T-helper 1 cell treated with Interleukin-12 subunit alpha and Interleukin-12 subunit beta and Interleukin-4 antibody, amounts not matched to agents 30 μg/mL and 1 μg/mL, for 36 hours (primary cell): ENCODE results near the gene MORN4.
"Not testable (repeated sequence)": the region's sequence is repeated elsewhere in the genome, so short reads cannot be mapped to it uniquely, and the experiment has no call there.

ENCODE experiments used
- H3K27ac Mint-ChIP-seq: one replicate; pipeline ENCODE4 v1.8.0; 2021; ENCODE audit warnings: mild to moderate bottlenecking, mixed read lengths
- H3K27me3 Mint-ChIP-seq: one replicate; pipeline ENCODE4 v1.8.0; 2021; ENCODE audit warnings: low read depth, mixed read lengths
- H3K36me3 Mint-ChIP-seq: one replicate; pipeline ENCODE4 v1.8.0; 2021; ENCODE audit warnings: low read depth, mixed read lengths
- H3K4me1 Mint-ChIP-seq: one replicate; pipeline ENCODE4 v1.8.0; 2021; ENCODE audit warnings: low read depth, mixed read lengths
- H3K4me3 Mint-ChIP-seq: one replicate; pipeline ENCODE4 v1.8.0; 2021; ENCODE audit warnings: mild to moderate bottlenecking, moderate library complexity, mixed read lengths
- H3K9me3 Mint-ChIP-seq: one replicate; pipeline ENCODE4 v1.8.0; 2021; ENCODE audit warnings: mixed read lengths

The MORN4 gene

DNA sequence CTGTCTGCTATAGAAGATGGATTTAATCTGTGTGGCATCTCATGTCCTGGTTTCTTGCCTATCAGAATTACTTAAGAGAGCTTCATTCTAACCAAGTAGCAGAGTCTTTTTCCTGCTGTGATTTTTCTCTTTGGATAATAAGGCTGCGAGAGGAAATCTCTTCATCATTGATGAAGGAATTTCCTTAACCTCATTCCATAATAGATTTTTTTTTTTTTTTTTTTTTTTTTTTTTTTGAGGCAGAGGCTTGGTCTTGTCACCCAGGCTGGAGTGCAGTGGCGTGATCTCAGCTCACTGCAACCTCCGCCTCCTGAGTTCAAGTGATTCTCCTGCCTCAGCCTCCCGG lies 16.1 kb upstream of the MORN4 start:
- H3K9me3 Mint-ChIP-seq, H3K27me3 Mint-ChIP-seq, H3K4me3 Mint-ChIP-seq: not testable (repeated sequence)
- H3K4me1 Mint-ChIP-seq = peaks cover 14% of the 10 kb centered on the region
- peaks cover 16% of the 10 kb centered on the region for H3K36me3 Mint-ChIP-seq
- H3K27ac Mint-ChIP-seq = peak overlapping the region; percentile 79

DNA sequence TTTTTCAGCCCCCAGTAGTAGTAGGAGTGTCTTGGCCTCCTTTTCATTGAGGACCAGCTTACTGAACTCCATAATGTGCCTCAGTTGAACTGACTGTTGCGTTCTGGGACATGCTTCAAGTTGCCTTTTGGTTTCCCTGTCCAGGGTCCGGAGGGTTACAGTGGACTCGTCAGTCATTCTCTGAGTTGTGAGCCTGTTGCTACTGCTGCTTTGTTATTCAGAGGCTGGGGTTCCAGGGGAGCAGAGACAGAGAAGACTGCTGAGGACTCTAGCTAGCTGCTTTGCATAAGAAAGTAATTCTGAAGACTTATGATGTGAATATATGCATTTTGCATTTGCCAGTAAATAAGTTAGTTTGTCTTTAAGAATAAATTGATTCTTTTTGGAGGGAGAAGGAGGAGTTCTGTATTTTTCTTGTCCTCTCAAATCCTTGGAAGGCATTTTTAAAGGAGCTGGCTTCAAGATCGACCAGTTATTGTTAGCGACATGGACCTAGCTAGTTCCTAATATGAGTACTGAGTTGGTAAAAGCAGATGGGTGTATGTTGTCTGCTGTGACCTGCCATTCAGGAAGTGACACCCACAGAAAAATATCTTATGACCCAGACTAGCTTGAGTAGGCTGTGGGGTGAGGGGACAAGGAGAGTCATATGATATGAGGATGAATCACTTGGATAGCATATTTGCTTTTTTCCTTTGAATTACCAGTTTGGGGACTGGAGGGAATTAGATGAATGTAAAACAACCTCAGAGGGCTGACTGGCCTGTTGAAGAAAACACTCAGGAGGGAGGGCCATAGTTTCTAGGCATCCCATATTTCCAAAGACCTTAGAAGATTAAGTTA lies 15.5 kb upstream of the MORN4 start:
- Mint-ChIP-seq H3K4me1 (peaks cover 14% of the 10 kb centered on the region), H3K27me3 (no peaks in the 10 kb centered on the region), H3K4me3 (no peak overlapping the region), H3K27ac (peak overlapping the region; percentile 79), H3K36me3 (peaks cover 16% of the 10 kb centered on the region), H3K9me3 (no peaks in the 10 kb centered on the region)

DNA sequence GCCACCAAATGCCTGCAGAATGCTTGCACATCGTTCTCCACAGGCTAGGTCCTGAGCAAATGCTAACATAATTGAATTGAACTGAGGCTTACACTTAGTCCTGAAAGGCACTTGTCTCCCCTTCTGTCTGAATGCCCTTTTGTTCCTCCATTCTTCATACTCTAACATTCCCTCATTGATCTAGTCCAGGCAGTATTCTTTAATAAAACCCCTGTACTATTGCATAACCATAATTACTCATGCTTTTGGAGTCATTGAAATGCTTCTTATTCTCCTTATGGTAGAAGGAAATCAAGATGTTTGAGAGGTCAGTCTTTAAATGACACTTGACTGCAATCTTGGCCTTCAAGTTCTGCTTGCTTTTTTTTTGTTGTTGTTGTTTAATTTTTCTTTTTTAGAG lies 14.3 kb upstream of the MORN4 start:
- H3K36me3 Mint-ChIP-seq = peaks cover 8% of the 10 kb centered on the region
- no peak overlapping the region for H3K4me3 Mint-ChIP-seq
- H3K9me3 Mint-ChIP-seq = no peaks in the 10 kb centered on the region
- no peak overlapping the region for H3K27ac Mint-ChIP-seq
- peaks cover 20% of the 10 kb centered on the region for H3K4me1 Mint-ChIP-seq
- H3K27me3 Mint-ChIP-seq = no peaks in the 10 kb centered on the region

DNA sequence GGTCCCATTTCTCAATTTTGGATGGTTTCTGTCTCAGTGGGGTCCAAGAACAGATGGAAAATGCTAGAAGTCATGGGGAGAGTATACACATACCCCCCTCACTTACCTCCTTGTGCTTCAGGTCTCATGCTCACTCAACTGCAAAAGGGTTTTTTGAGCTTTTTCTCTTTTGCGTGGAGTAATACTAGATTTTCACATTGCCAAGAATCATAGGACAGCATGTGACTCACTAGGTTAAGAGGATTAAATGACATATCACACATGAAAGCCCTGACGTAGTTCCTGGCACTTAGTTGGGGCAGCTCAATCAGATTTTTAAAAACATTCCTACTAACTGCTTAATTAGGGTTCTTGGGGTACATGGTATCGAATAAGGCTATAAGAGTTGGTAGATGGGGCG lies 11.6 kb upstream of the MORN4 start:
- Mint-ChIP-seq H3K27ac (no peak overlapping the region), H3K4me1 (peaks cover 32% of the 10 kb centered on the region), H3K27me3 (no peaks in the 10 kb centered on the region), H3K36me3 (peaks cover 4% of the 10 kb centered on the region), H3K4me3 (no peak overlapping the region), H3K9me3 (no peaks in the 10 kb centered on the region)

DNA sequence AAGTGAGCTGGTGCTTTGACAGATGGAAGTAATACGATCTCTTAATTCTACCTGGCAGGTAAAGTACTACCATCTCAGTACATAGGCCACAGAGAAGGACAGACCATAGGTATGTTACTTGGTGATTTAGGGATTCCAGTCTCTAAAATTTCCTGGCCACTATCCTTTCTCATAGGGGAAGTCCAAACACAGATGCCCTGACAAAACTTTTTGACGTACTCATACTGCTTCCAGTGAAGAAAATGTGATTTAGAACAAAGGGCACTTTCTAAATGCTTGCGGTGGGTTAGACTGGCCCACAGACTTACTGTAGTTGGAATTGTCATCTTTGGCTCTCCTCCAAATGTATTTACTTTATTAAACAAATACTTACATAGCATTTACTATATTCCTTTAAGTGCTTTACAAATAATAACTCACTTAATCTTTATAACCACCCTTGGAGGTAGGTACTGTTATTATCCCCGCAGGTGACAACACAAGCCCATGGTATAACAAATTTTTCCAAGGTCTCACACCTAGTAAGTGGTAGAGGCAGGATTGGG lies 10.2 kb upstream of the MORN4 start:
- Mint-ChIP-seq H3K9me3 (no peaks in the 10 kb centered on the region), H3K36me3 (peaks cover 4% of the 10 kb centered on the region), H3K4me1 (peaks cover 24% of the 10 kb centered on the region), H3K27ac (no peak overlapping the region), H3K4me3 (peak overlapping the region; percentile 4), H3K27me3 (no peaks in the 10 kb centered on the region)

DNA sequence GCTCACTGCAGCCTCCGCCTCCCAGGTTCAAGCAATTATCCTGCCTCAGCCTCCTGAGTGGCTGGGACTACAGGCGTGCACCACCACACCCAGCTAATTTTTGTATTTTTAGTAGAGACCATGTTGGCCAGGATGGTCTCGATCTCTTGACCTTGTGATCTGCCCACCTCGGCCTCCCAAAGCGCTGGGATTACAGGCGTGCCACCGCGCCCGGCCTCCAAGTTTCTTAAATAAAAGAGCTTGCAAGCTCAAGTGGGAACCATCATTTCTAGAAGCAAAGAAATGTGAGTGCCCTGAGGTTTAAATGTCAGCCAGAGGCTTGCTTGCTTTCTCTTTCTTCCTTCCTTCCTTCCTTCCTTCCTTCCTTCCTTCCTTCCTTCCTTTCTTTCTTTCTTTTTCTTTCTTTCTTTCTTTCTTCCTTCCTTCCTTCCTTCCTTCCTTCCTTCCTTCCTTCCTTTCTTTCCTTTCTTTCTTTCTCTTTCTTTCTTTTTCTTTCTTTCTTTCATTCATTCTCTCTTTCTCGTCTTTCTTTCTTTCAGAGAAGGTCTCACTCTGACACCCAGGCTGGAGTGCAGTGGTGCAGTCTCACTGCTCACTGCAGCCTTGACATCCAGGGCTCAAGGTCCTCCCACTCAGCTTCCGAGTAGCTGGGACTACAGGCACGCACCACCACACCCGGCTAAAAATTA lies 9.3 kb upstream of the MORN4 start:
- peak overlapping the region; percentile 60 for H3K27ac Mint-ChIP-seq
- peak overlapping the region; percentile 78 for H3K4me3 Mint-ChIP-seq
- H3K9me3 Mint-ChIP-seq, H3K27me3 Mint-ChIP-seq, H3K36me3 Mint-ChIP-seq: not testable (repeated sequence)
- H3K4me1 Mint-ChIP-seq = peaks cover 23% of the 10 kb centered on the region

DNA sequence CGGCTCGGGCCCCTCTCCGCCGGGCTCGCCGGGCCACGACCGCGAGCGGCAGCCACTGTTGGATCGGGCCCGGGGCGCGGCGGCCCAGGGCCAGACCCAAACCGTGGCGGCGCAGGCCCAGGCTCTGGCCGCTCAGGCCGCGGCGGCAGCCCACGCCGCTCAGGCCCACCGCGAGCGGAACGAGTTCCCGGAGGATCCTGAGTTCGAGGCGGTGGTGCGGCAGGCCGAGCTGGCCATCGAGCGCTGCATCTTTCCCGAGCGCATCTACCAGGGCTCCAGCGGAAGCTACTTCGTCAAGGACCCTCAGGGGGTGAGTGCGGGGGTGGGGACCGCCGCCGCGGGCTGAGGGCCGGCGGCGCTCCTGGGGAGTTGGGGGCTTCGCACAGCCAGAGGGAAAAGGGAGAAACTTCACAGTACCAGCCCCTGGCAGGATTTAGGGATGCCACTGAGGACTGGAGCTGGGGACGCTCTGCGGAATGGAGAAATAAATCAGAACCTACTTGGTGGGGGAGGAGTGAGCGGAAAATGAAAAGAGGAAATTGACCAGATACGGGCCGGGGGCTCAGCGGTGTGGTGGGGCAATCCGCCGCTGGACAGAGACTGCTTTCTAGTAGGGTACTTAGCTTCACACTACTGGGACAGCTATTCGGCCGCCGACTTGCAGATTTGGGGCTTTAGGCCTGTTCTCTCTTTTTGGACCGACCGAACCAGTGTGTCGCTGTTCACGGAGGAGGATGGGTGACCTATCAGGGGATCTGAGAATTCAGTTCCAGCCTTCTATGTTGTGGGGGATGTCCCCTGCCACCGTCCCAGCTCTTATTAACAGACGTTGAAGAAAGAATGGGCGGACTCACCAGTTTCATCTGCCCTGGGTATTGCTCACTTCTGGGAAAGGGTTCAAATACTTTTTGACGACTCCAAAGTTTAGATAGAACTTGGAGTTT lies 7.8 kb upstream of the MORN4 start:
- Mint-ChIP-seq H3K36me3 (peaks cover 4% of the 10 kb centered on the region), H3K4me1 (peaks cover 21% of the 10 kb centered on the region), H3K4me3 (peak overlapping the region; percentile 98), H3K27ac (peak overlapping the region; percentile 88), H3K27me3 (no peaks in the 10 kb centered on the region), H3K9me3 (no peaks in the 10 kb centered on the region)

DNA sequence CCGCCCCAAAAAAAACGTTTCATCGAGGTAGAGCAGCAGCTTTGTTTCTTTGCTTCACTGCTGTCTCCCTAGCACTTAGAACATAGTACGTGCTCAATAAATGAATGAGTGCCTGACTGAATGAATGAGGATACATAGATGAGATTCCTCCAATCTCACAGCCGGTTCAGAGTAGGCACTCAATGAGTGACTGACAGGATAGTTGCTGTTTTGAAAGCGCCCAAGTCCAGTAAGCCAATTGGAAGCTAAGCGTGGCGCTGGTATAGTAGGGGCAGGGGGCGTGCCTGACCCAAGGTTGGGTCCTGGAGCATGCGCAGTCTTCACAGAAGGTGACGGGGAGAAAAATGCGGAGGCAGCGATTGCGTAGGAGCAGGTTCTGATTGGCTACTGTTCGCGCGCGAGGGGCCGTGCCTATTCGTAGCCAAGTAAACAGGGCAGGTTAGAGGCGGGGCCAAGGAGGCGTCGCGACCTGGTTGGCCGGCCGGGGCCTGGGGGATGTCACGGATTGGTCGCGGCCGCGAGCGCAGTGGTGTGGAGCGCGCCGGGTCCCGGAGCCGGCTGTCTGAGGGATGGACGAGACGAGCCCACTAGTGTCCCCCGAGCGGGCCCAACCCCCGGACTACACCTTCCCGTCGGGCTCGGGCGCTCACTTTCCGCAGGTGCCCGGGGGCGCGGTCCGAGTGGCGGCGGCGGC lies 7.0 kb upstream of the MORN4 start, which contains the start of gene PI4K2A:
Gene PI4K2A (plus strand): TSS at position 498 of the 694 bp plus-strand sequence. CDS start 72 bp downstream, at position 570.
- H3K4me3 Mint-ChIP-seq = peak within 1 kb of the TSS; percentile 98
- H3K36me3 Mint-ChIP-seq = peaks cover 1% of the 10 kb centered on the region
- no peaks in the 10 kb centered on the region for H3K9me3 Mint-ChIP-seq
- no peaks in the 10 kb centered on the region for H3K27me3 Mint-ChIP-seq
- peaks cover 19% of the 10 kb centered on the region for H3K4me1 Mint-ChIP-seq
- peak within 1 kb of the TSS; percentile 88 for H3K27ac Mint-ChIP-seq

DNA sequence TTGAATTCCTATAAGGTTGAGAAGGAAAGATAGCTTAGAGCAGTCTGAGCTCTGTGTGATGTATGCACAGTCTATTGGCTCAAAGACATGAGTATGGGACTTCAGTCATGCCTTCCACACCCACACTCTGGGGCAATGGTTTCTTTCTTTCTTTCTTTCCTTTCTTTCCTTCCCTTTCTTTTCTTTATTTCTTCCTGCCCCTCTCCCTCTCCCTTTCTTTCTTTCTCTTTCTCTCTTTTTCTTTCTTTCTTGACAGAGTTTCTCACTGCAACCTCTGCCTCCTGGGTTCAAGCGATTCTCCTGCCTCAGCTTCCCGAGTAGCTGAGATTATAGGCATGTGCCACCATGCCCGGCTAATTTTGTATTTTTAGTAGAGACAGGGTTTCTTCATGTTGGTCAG lies 5.8 kb upstream of the MORN4 start:
- H3K4me1 Mint-ChIP-seq = peaks cover 20% of the 10 kb centered on the region
- not testable (repeated sequence) for H3K9me3 Mint-ChIP-seq, H3K36me3 Mint-ChIP-seq, H3K4me3 Mint-ChIP-seq, H3K27ac Mint-ChIP-seq, H3K27me3 Mint-ChIP-seq

DNA sequence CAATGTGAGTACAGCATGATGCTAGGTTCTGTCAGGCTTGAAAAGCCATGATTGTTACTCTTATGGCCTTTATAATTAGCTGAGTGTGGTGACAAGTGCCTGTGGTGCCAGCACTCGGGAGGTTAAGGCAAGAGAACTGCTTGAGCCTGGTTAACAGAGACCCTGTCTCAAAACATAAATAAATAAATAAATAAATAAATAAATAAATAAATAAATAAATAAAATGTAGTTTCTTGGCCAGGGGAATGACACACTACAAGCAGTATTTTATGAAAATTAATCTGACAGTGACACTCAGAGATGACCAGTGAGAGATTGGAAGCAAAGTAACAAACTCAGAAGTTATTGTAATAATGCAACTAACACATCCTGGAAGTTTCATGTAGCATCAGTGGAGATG lies 2.3 kb upstream of the MORN4 start:
- Mint-ChIP-seq H3K27me3 (no peaks in the 10 kb centered on the region), H3K36me3 (no peaks in the 10 kb centered on the region), H3K4me3 (no peak overlapping the region), H3K4me1 (peaks cover 18% of the 10 kb centered on the region), H3K27ac (no peak overlapping the region), H3K9me3 (no peaks in the 10 kb centered on the region)

DNA sequence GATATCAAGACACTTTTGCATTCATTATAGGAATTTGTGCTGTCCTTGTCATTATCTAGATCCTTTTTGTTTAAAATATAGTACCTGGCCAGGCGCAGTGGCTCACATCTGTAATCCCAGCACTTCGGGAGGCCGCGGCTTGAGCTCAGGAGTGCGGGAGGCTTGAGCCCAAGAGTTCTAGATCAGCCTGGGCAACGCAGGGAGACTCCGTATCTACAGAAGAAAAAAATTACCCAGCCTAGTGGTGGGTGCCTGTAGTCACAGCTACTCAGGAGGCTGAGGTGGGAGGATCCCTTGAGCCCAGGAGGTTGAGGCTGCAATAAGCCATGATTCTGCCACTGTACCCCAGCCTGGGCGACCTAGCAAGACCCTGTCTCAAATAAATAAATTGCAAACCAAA lies 621 bp upstream of the MORN4 start:
- peak overlapping the region; percentile 98 for H3K4me3 Mint-ChIP-seq
- no peaks in the 10 kb centered on the region for H3K27me3 Mint-ChIP-seq
- H3K27ac Mint-ChIP-seq = peak overlapping the region; percentile 67
- H3K36me3 Mint-ChIP-seq = no peaks in the 10 kb centered on the region
- H3K4me1 Mint-ChIP-seq = peaks cover 14% of the 10 kb centered on the region
- no peaks in the 10 kb centered on the region for H3K9me3 Mint-ChIP-seq

DNA sequence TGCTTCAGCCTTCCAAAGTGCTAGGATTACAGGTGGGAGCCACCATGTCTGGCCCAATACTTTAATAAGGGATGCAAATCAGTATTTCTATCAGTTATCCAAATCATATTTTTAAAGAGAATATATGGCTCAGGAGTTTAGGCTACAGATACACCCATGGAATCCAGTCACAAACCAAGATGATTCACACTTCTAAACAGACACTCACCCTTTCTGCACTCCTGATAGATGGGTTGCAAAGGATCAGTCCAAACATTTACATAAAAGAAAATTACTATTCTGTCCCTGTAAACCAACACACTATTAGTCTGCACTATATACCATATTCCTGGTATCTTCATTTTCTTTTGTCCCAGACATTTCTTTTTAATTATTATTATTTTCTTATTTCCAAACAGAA lies 2.2 kb downstream of the MORN4 start:
- no peaks in the 10 kb centered on the region for H3K27me3 Mint-ChIP-seq
- H3K4me1 Mint-ChIP-seq = peaks cover 14% of the 10 kb centered on the region
- H3K36me3 Mint-ChIP-seq = no peaks in the 10 kb centered on the region
- H3K4me3 Mint-ChIP-seq = no peak overlapping the region
- H3K9me3 Mint-ChIP-seq = no peaks in the 10 kb centered on the region
- no peak overlapping the region for H3K27ac Mint-ChIP-seq

DNA sequence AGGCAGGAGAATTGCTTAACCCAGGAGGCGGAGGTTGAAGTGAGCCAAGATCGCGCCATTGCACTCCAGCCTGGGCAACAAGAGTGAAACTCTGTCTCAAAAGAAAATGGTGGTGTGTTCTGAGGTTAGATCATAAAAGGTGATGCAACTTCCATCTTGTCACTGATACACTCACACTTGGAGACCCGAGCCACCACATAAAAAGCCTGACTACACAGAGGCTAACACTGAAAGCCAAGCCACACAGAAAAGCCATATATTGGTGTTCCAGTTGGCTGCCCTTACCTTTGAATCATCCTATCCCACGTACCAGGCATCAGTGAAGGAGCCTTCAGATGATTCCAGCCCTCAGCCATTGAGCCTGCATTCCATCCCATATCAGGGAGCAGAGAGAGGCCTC lies 4.0 kb downstream of the MORN4 start:
- Mint-ChIP-seq H3K27ac (no peak overlapping the region), H3K9me3 (no peaks in the 10 kb centered on the region), H3K4me1 (peaks cover 14% of the 10 kb centered on the region), H3K4me3 (no peak overlapping the region), H3K27me3 (no peaks in the 10 kb centered on the region), H3K36me3 (no peaks in the 10 kb centered on the region)

DNA sequence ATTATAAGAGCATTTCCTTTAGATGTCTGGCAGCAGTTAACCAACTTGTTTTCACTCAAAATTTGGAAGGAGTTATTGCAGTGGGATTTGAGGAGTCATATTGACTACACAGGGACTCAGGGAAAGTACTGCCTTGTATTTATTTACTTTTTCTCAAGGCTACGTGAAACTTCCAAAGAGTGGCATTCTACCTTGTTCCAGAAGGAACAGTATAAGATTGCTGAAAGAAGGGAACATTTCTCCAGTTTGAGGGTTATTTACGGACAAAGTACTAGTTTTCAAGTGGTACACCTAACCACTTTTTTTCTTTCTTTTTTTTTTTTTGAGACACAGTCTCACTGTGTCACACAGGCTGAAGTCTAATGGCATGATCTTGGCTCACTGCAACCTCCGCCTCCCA lies 5.1 kb downstream of the MORN4 start:
- H3K36me3 Mint-ChIP-seq = no peaks in the 10 kb centered on the region
- H3K4me3 Mint-ChIP-seq = no peak overlapping the region
- peaks cover 5% of the 10 kb centered on the region for H3K4me1 Mint-ChIP-seq
- H3K27ac Mint-ChIP-seq = no peak overlapping the region
- H3K27me3 Mint-ChIP-seq = no peaks in the 10 kb centered on the region
- H3K9me3 Mint-ChIP-seq = no peaks in the 10 kb centered on the region
